SK-N-SH treated with all-trans-retinoic acid at 6 μM for 48 hours (cell line): ENCODE results near the gene OSBPL2.

Experiments used
- ARNTL ChIP-seq: fragments of 450-650 bp; formaldehyde crosslinking; IDR thresholded peaks from 2 replicates; pipeline ENCODE4 v1.5.0; 2020; ENCODE audit warnings: low read depth, mild to moderate bottlenecking, moderate library complexity, borderline replicate concordance
- CSRNP3 ChIP-seq: fragments of 250-450 bp; sonication (Bioruptor Pico); IDR thresholded peaks from 2 replicates; pipeline ENCODE4 v1.5.1; 2021; ENCODE audit warnings: mild to moderate bottlenecking, moderate library complexity
- PATZ1 ChIP-seq: fragments of 250-450 bp; sonication (Bioruptor Pico); IDR thresholded peaks from 2 replicates; pipeline ENCODE4 v1.8.0; 2020; ENCODE audit warnings: mild to moderate bottlenecking, moderate library complexity, borderline replicate concordance
- POU6F1 ChIP-seq: fragments of 250-450 bp; sonication (Bioruptor Pico); IDR thresholded peaks from 2 replicates; pipeline ENCODE4 v1.8.0; 2021; ENCODE audit warnings: low read depth, mild to moderate bottlenecking, moderate library complexity, borderline replicate concordance
- RARB ChIP-seq: fragments of 250-450 bp; sonication (Bioruptor Pico); IDR thresholded peaks from 2 replicates; pipeline ENCODE4 v1.8.0; 2021; ENCODE audit warnings: mild to moderate bottlenecking, moderate library complexity
- ZFP30 ChIP-seq: fragments of 450-650 bp; formaldehyde crosslinking; IDR thresholded peaks from 2 replicates; pipeline ENCODE4 v1.5.0; 2022; ENCODE audit warnings: mild to moderate bottlenecking, moderate library complexity
- ZNF565 ChIP-seq: fragments of 450-650 bp; formaldehyde crosslinking; conservative IDR thresholded peaks from 2 replicates; pipeline ENCODE4 v1.5.0; 2020; ENCODE audit warnings: low read depth, mild to moderate bottlenecking, moderate library complexity
- ZNF70 ChIP-seq: fragments of 450-650 bp; formaldehyde crosslinking; IDR thresholded peaks from 2 replicates; pipeline ENCODE4 v1.5.0; 2020; ENCODE audit warnings: mild to moderate bottlenecking, moderate library complexity
- ZNF8 ChIP-seq: fragments of 450-650 bp; formaldehyde crosslinking; IDR thresholded peaks from 2 replicates; pipeline ENCODE4 v1.5.0; 2020; ENCODE audit warnings: mild to moderate bottlenecking, moderate library complexity

GRCh38 chr20:62244644-62245108 lies 6.4 kb downstream of the OSBPL2 start:
- no peak for TF ChIP-seq ZNF70 (CRISPR knock-in tag)
- TF ChIP-seq POU6F1 (CRISPR knock-in tag): no peak
- TF ChIP-seq ZNF565 (CRISPR knock-in tag): no peak
- no peak for TF ChIP-seq ZNF8
- TF ChIP-seq ZFP30 (CRISPR knock-in tag): no peak
- no peak for TF ChIP-seq CSRNP3 (CRISPR knock-in tag)
- no peak for TF ChIP-seq ARNTL (CRISPR knock-in tag)
- TF ChIP-seq PATZ1 (CRISPR knock-in tag): no peak
- TF ChIP-seq RARB (CRISPR knock-in tag): no peak
